ENCODE data around the gene PRKCSH.
"Not testable (repeated sequence)": the region's sequence is repeated elsewhere in the genome, so short reads cannot be mapped to it uniquely, and the experiment has no call there.

Gene PRKCSH

GRCh38 chr19:11420429-11421370, 14.7 kb upstream of the PRKCSH start:
- no peak for DNase-seq (ENCODE audit: low read depth)

- DNase-seq (ENCODE audit: low read depth) = no peak
Measured at GRCh38 chr19:11421371-11422098, 13.9 kb upstream of the PRKCSH start.

DNA sequence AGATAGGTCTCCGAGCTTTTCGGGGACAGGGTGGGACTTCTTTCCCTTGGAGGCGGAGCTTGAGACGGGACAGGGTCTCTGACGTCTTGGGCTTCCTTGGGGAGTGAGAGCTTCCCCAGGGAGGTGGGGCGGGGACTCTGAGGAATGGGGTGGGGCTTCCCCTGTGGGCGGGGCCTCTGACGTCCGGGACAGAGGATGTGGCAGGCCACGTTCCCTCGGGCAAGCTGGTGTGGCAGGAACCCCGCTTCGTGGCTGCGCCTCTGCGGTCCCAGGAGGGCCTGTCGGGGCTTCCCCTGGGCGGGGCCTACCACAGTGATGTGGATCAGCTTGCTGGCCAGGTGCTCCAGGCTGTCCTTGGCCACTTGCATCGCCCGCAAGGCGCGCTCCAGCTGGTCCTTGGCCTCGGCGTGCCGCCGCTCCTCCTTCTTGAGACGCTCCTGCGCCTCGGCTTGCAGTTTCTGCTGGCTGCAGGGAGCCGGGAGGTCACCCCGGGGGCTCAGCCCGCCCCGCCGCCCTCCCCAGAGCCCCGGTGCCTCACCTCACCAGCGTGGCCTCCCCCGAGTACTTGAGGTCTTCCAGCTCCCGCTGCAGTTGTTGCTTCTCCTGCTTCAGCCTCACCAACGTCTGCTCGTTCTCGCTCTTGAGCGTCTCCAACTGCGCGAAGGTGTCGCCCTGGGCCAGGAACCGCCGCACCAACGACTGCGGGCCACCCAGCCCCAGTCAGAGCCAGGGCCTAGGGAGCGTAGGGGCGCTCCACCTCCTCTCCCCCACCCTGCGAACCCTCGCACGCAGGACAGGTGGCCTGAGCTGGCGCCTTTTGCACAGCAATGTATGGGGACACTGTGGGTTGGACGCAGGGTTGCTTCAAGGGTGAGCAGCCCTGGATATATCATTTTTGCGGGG, 13.0 kb upstream of the PRKCSH start:
- DNase-seq (ENCODE audit: low read depth) = peak; percentile 50

- DNase-seq (ENCODE audit: low read depth) = no peak
Measured at GRCh38 chr19:11423164-11423790, 12.2 kb upstream of the PRKCSH start.

GRCh38 chr19:11423791-11424181, 11.6 kb upstream of the PRKCSH start:
- no peak for DNase-seq (ENCODE audit: low read depth)

- no peak for DNase-seq (ENCODE audit: low read depth)
Measured at GRCh38 chr19:11425719-11426457, 9.5 kb upstream of the PRKCSH start.

DNA sequence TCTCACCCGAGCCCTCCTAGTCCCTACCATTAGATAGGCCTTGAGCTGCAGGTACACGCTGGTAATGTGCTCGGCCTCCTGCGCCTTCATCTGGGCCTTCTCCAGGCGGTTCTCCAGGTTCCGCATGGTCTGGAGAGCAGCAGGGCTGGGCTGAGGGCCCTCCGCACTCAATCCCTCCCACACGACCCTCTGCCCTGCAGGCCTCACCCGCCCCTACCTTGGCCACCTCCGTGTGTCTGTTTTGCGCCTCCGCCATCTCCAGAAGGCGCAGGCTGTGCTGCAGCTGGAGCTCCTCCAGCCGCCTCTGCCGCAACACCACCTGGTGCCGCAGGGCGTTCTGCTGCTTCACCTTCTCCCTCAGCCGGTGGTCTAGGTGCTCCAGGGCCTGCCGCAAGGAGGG, 8.8 kb upstream of the PRKCSH start:
- DNase-seq (ENCODE audit: low read depth) = no peak

- DNase-seq (ENCODE audit: low read depth) = not testable (repeated sequence)
Measured at GRCh38 chr19:11433526-11433925, 1.9 kb upstream of the PRKCSH start.

DNA sequence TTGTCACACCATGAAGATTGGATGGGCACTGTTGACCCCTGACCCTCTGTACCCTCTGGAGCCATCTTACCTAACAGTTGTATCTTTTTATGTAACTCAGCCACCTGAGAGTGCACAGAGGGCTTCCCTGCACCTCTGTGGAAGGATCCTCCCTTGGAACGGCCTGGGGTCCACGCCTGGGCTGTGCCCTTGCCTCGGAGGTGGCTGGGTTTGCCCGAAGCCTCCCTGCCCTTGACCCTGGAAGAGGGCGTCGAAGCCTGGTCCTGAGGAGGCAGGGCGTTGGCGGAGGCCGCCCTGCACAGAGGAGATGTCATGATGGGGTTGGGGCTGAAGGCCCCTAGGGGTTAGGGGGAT, 755 bp upstream of the PRKCSH start:
- no peak for DNase-seq (ENCODE audit: low read depth)

- no peak for DNase-seq (ENCODE audit: low read depth)
Measured at GRCh38 chr19:11435833-11436313, 438 bp downstream of the PRKCSH start.

DNA sequence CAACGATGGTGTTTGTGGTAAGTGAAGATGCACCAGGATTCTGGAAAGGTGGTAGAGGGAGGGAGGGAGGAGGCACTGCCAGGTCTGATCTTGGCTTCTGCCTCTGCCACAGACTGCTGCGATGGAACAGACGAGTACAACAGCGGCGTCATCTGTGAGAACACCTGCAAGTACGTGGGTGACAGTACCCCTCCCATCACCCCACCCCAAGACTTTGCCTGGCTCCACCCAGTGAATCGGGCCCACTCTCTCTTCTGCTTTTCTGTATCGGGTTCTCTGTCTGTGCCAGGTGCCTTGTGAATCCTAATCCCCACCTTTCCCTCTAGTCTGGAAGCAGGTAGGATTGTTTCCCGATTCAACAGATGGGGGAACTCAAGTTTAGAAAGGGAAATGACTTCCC, 2.5 kb downstream of the PRKCSH start:
- no peak for DNase-seq (ENCODE audit: low read depth)

DNA sequence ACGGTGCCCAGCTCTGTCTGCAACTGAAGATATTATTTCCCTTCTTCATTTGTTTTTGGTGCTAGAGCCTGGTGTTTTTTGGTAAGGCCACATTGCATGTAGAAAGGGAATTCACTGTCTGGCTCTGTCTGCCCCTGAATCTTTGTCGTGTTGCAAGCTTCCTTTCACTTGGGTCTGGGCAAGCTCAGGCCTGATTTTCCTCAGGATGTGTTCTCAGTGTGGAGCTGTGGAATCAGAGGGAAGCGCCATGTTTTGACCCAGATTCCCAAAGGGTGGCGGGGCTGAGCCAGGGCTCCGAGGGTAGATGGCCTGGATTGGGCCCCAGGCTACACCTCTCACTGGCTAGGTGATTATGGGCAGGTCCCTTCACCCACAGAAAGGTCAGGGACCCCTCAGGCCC, 8.6 kb downstream of the PRKCSH start:
- no peak for DNase-seq (ENCODE audit: low read depth)

- DNase-seq (ENCODE audit: low read depth) = no peak
Measured at GRCh38 chr19:11445141-11445540, 9.7 kb downstream of the PRKCSH start.

GRCh38 chr19:11446271-11446651, 10.8 kb downstream of the PRKCSH start:
- no peak for DNase-seq (ENCODE audit: low read depth)

DNA sequence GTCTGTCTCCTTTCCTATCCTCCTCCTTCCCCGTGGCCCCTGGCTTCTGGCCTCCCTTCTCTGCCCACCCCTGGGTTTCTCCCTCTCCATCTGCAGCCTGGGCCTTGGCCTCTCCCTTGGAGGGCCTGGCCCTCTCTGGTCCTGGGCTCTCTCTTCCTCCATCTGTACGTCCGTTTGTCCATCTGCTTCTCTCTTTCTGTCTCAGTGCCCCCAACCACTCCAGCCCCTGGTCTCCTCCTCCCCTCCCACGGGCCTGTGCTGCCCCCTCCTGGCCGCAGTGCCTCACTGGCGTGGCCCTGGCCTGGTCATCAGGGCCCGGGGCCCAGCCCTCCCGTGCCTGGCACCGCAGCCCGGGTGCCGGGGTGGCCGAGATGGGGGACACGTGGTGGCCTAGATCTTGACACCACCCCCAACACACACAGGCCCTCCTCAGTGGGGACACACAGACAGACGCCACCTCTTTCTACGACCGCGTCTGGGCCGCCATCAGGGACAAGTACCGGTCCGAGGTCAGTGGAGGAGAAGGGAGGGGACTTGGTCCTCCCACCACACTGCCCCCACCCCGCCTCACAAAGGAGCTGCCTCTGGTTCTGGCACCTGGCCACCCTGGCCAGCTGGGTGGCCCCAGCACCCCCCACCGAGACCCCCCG, 11.3 kb downstream of the PRKCSH start:
- DNase-seq (ENCODE audit: low read depth) = no peak

DNA sequence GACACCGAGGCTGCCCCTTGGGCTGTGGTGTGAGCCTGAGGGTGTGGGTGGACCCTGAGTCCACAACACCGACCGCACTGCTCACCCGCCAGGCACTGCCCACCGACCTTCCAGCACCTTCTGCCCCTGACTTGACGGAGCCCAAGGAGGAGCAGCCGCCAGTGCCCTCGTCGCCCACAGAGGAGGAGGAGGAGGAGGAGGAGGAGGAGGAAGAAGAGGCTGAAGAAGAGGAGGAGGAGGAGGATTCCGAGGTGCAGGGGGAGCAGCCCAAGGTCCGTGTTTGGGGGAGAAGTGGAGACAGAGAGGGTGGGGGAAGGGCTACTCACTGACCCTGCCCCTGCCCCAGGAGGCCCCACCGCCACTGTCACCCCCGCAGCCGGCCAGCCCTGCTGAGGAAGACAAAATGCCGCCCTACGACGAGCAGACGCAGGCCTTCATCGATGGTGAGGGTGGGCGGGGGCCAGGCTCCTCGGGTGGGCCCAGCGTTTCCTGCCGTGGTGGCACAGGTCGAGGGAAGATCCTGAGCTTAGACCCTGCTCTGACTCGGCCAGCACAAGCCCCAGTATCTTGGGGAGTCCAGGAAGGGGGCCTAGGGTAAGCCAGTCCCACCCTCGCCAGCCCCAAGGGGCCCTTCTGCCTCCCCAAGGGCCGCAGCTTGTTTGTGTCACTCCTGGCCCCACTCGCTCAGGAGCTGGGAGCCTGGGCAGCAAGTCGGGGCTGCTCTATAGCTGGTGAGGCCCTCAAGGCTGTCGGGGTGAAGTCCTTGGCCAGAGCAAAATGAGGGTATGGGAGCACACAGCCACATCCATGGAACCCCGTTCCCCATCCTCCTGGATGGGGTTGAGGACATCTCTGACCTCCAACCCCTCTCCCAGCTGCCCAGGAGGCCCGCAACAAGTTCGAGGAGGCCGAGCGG, 12.2 kb downstream of the PRKCSH start:
- DNase-seq (ENCODE audit: low read depth) = no peak

GRCh38 chr19:11448410-11448809, 13.0 kb downstream of the PRKCSH start:
- no peak for DNase-seq (ENCODE audit: low read depth)

GRCh38 chr19:11448923-11449554, 13.6 kb downstream of the PRKCSH start:
- no peak for DNase-seq (ENCODE audit: low read depth)

Measured in stimulated activated CD8-positive, alpha-beta memory T cell treated with anti-CD3 and anti-CD28 coated beads, Interleukin-4, amount 100 ng/mL, for 24 hours (primary cell).